GM21825 (cell line): ENCODE data around the gene RPP40.
"Not testable (repeated sequence)": the region's sequence is repeated elsewhere in the genome, so short reads cannot be mapped to it uniquely, and the experiment has no call there.

Experiments
- ATAC-seq: cut with Tn5 transposase; IDR thresholded peaks from one replicate; pipeline ENCODE4 v1.9.1; 2021; ENCODE audit warnings: mild to moderate bottlenecking, moderate library complexity; ENCODE audit not compliant: unreplicated experiment

Gene RPP40

GRCh38 chr6:5023923-5024322 lies 20.1 kb upstream of the RPP40 start:
- ATAC-seq = no peak

GRCh38 chr6:5020142-5020541 lies 16.3 kb upstream of the RPP40 start:
- no peak for ATAC-seq

- ATAC-seq = no peak
Measured at GRCh38 chr6:5014072-5014561, 10.3 kb upstream of the RPP40 start.

GRCh38 chr6:5012519-5012918 lies 8.7 kb upstream of the RPP40 start:
- ATAC-seq = no peak

GRCh38 chr6:5011346-5011745 lies 7.5 kb upstream of the RPP40 start:
- no peak for ATAC-seq

GRCh38 chr6:5007531-5007930 lies 3.7 kb upstream of the RPP40 start:
- no peak for ATAC-seq

GRCh38 chr6:5006222-5006621 lies 2.4 kb upstream of the RPP40 start:
- no peak for ATAC-seq

GRCh38 chr6:5005038-5005433 lies 1.2 kb upstream of the RPP40 start:
- not testable (repeated sequence) for ATAC-seq

GRCh38 chr6:5004373-5005037 lies 668 bp upstream of the RPP40 start:
- peak; percentile 3 for ATAC-seq

- no peak for ATAC-seq
Measured at GRCh38 chr6:4999586-4999985, 4.3 kb downstream of the RPP40 start.

GRCh38 chr6:4997862-4998261 lies 6.0 kb downstream of the RPP40 start:
- ATAC-seq = no peak

- ATAC-seq = no peak
Measured at GRCh38 chr6:4994741-4995140, 9.1 kb downstream of the RPP40 start.

- ATAC-seq = no peak
Measured at GRCh38 chr6:4987432-4987831, 16.4 kb downstream of the RPP40 start.

- ATAC-seq = no peak
Measured at GRCh38 chr6:4986999-4987398, 16.8 kb downstream of the RPP40 start.

- ATAC-seq = no peak
Measured at GRCh38 chr6:4983322-4983721, 20.5 kb downstream of the RPP40 start.

GRCh38 chr6:4981761-4982160 lies 22.1 kb downstream of the RPP40 start:
- no peak for ATAC-seq

GRCh38 chr6:4979426-4979825 lies 24.4 kb downstream of the RPP40 start:
- no peak for ATAC-seq

- ATAC-seq = no peak
Measured at GRCh38 chr6:4977468-4977867, 26.4 kb downstream of the RPP40 start.

GRCh38 chr6:4975506-4975905 lies 28.3 kb downstream of the RPP40 start:
- no peak for ATAC-seq

GRCh38 chr6:4974962-4975361 lies 28.9 kb downstream of the RPP40 start:
- no peak for ATAC-seq

- no peak for ATAC-seq
Measured at GRCh38 chr6:4973982-4974745, 29.7 kb downstream of the RPP40 start.

GRCh38 chr6:4973415-4973814 lies 30.4 kb downstream of the RPP40 start:
- no peak for ATAC-seq
